Dermis microvascular lymphatic vessel endothelial cell (primary cell): ENCODE results near the gene PPM1L. TPM values are rescaled to one million over a fixed set of nuclear protein-coding genes. Genes with fewer than 3 reads are reported as not detected.
"Not testable (repeated sequence)": the region's sequence is repeated elsewhere in the genome, so short reads cannot be mapped to it uniquely, and the experiment has no call there.

Source experiments
- DNase-seq, 2 donors: peaks; one replicate each; pipeline versions ENCODE4 v3.0.0 to v3.0.0-alpha.2; 2010; ENCODE audit warnings: low read depth in 2 of 2
- total RNA-seq: library from RNA; depleted of rRNA; stranded (reverse); fragments of >200 nt; gene quantifications from 2 replicates; pipeline ENCODE4 v1.2.1, GENCODE V29; 2014

PPM1L gene
- total RNA-seq, 1 donor from 2014 or later = 0.51 TPM

- DNase-seq = no peak
Observed at GRCh38 chr3:160982491-160982890, 226.5 kb downstream of the PPM1L start.

- not testable (repeated sequence) for DNase-seq
Observed at GRCh38 chr3:160983900-160984299, 227.9 kb downstream of the PPM1L start.

- no peak for DNase-seq
Observed at GRCh38 chr3:160986069-160986468, 230.0 kb downstream of the PPM1L start.

GRCh38 chr3:160987982-160988964 lies 232.2 kb downstream of the PPM1L start:
- no peak for DNase-seq

- DNase-seq = no peak
Observed at GRCh38 chr3:160990446-160990845, 234.4 kb downstream of the PPM1L start.

GRCh38 chr3:160992712-160993111 lies 236.7 kb downstream of the PPM1L start:
- DNase-seq = no peak

- no peak for DNase-seq
Observed at GRCh38 chr3:160996811-160997210, 240.8 kb downstream of the PPM1L start.

GRCh38 chr3:160998581-160998980 lies 242.6 kb downstream of the PPM1L start:
- DNase-seq = no peak

GRCh38 chr3:160999274-160999673 lies 243.2 kb downstream of the PPM1L start:
- no peak for DNase-seq

GRCh38 chr3:161008086-161008485 lies 252.1 kb downstream of the PPM1L start:
- no peak for DNase-seq

GRCh38 chr3:161010151-161010550 lies 254.1 kb downstream of the PPM1L start:
- not testable (repeated sequence) for DNase-seq

- no peak for DNase-seq
Observed at GRCh38 chr3:161014843-161015749, 259.1 kb downstream of the PPM1L start.

- DNase-seq = no peak
Observed at GRCh38 chr3:161016417-161017313, 260.6 kb downstream of the PPM1L start.

- DNase-seq = no peak
Observed at GRCh38 chr3:161017971-161018370, 261.9 kb downstream of the PPM1L start.

- no peak for DNase-seq
Observed at GRCh38 chr3:161020256-161020655, 264.2 kb downstream of the PPM1L start.

- no peak for DNase-seq
Observed at GRCh38 chr3:161025911-161026310, 269.9 kb downstream of the PPM1L start.

GRCh38 chr3:161026612-161027510 lies 270.8 kb downstream of the PPM1L start:
- DNase-seq = no peak

GRCh38 chr3:161028555-161029153 lies 272.6 kb downstream of the PPM1L start:
- DNase-seq = no peak

GRCh38 chr3:161031134-161031533 lies 275.1 kb downstream of the PPM1L start:
- no peak for DNase-seq
